Thyroid gland (tissue), 4 donors: ENCODE data around the gene FAM117A.

Experiments used
- CTCF ChIP-seq, 6 experiments: fragments of 200-600 bp in 3 of 6; fragments of 450-650 bp in 3 of 6; sonication (generic) in 3 of 6; IDR thresholded peaks; one replicate each; pipeline ENCODE4 v1.5.1; 2016 to 2019; ENCODE audit warnings: antibody characterized with exemption in 6 of 6, mild to moderate bottlenecking in 2 of 6, inconsistent platforms in 1 of 6, moderate library complexity in 1 of 6
- POLR2A ChIP-seq, 2 donors: fragments of 450-650 bp; IDR thresholded peaks; one replicate each; pipeline ENCODE4 v1.6.1; 2017; ENCODE audit warnings: antibody characterized with exemption in 2 of 2, mild to moderate bottlenecking in 2 of 2, moderate library complexity in 1 of 2

- TF ChIP-seq CTCF (IDR thresholded peaks at IDR 0.05) (no peak), POLR2A (IDR thresholded peaks at IDR 0.05) (no peak)
Observed at GRCh38 chr17:49784636-49785035, 20.7 kb upstream of the FAM117A start.
